Breast epithelium (tissue), 4 donors: Measurements from ENCODE around the gene CANX. TPM values are rescaled to one million over a fixed set of nuclear protein-coding genes. Genes with fewer than 3 reads are reported as not detected.
A peak's percentile ranks its signal among the peaks of the same experiment; 100 is the strongest.
"Not testable (repeated sequence)": the region's sequence is repeated elsewhere in the genome, so short reads cannot be mapped to it uniquely, and the experiment has no call there.

Experiments
- DNase-seq, 2 donors: peaks; one replicate each; pipeline ENCODE4 v3.0.0-alpha.2; 2019; ENCODE audit warnings: low spot score in 2 of 2
- H3K27ac ChIP-seq, 2 donors: fragments of 200-600 bp; sonication (generic) in 1 of 2; one replicate each; pipeline ENCODE4 v1.5.1; 2016 to 2019; ENCODE audit warnings: mild to moderate bottlenecking in 1 of 2
- H3K27me3 ChIP-seq, 2 donors: fragments of 200-600 bp; sonication (generic) in 1 of 2; one replicate each; pipeline versions ENCODE4 v1.5.1 to v1.6.0; 2017 to 2019; ENCODE audit warnings: control low read depth in 1 of 2, mild to moderate bottlenecking in 1 of 2
- H3K36me3 ChIP-seq: fragments of 200-600 bp; one replicate; pipeline ENCODE4 v1.5.1; 2019
- H3K4me1 ChIP-seq, 2 donors: fragments of 200-600 bp; sonication (generic); one replicate each; pipeline ENCODE4 v1.5.1; 2016 to 2019; ENCODE audit warnings: control low read depth in 1 of 2
- H3K4me3 ChIP-seq, 3 donors: fragments of 200-600 bp; sonication (generic); 1 replicate in 2 of 3; 2 replicates in 1 of 3; pipeline ENCODE4 v1.5.1; 2016 to 2019; ENCODE audit warnings: mild to moderate bottlenecking in 3 of 3, moderate library complexity in 2 of 3
- H3K9me3 ChIP-seq, 2 donors: fragments of 200-600 bp; sonication (generic) in 1 of 2; one replicate each; pipeline ENCODE4 v1.5.1; 2016 to 2019; ENCODE audit warnings: control low read depth in 1 of 2
- CTCF ChIP-seq, 3 donors: fragments of 450-650 bp; IDR thresholded peaks; one replicate each; pipeline ENCODE4 v1.5.1; 2016 to 2017; ENCODE audit warnings: antibody characterized with exemption in 3 of 3, mild to moderate bottlenecking in 3 of 3, moderate library complexity in 3 of 3
- POLR2A ChIP-seq: fragments of 450-650 bp; IDR thresholded peaks from one replicate; pipeline ENCODE4 v1.6.1; 2016; ENCODE audit warnings: antibody characterized with exemption, mild to moderate bottlenecking, moderate library complexity
- POLR2AphosphoS5 ChIP-seq, 3 donors: sonication (generic); formaldehyde crosslinking; IDR thresholded peaks; one replicate each; pipeline ENCODE4 v1.6.1; 2017; ENCODE audit warnings: antibody characterized with exemption in 3 of 3
- intact Hi-C: fragments of 100-400 bp; cut with DNase I; formaldehyde crosslinking; loops from one replicate; pipeline ENCODE4 v1.15.1; 2023; ENCODE audit warnings: low total_unique reads
- total RNA-seq, 3 donors: library from RNA; depleted of rRNA; stranded (reverse); fragments of >200 nt; gene quantifications; one replicate each; pipeline ENCODE4 v1.1.0, GENCODE V29; 2016

CANX gene
- total RNA-seq, 3 donors from 2014 or later = 379 to 416 (median 381) TPM

- Histone ChIP-seq H3K36me3 (no peaks in the 10 kb centered on the region), H3K27ac (peak overlapping the region; percentile 89 to 94), H3K4me3 (peak overlapping the region; percentile 69 to 91 (median 75)), H3K9me3 (no peaks in the 10 kb centered on the region), H3K27me3 (no peaks in the 10 kb centered on the region), H3K4me1 (peaks cover 0 to 5% of the 10 kb centered on the region in 2 donors)
- intact Hi-C loops = no loop called here
- DNase-seq = peak; percentile 89 to 94
- TF ChIP-seq POLR2AphosphoS5 (IDR thresholded peaks at IDR 0.05) (peak; percentile 90 to 92 (median 92)), POLR2A (peak; percentile 82), CTCF (IDR thresholded peaks at IDR 0.05) (no peak)
Observed at GRCh38 chr5:179678223-179679013, 20.3 kb upstream of the CANX start.

- Histone ChIP-seq H3K27ac (peak overlapping the region; percentile 89 to 94), H3K27me3 (no peaks in the 10 kb centered on the region), H3K36me3 (no peaks in the 10 kb centered on the region), H3K4me3 (peak overlapping the region; percentile 69 to 91 (median 75)), H3K9me3 (no peaks in the 10 kb centered on the region), H3K4me1 (peaks cover 0 to 5% of the 10 kb centered on the region in 2 donors)
- TF ChIP-seq CTCF (IDR thresholded peaks at IDR 0.05) (peak in 2 of 3 donors; percentile 12 to 26), POLR2AphosphoS5 (IDR thresholded peaks at IDR 0.05) (no peak), POLR2A (no peak)
- intact Hi-C loops = no loop called here
- DNase-seq = peak; percentile 77 to 79
Observed at GRCh38 chr5:179679014-179679674, 19.6 kb upstream of the CANX start.

GRCh38 chr5:179680014-179680779, 18.6 kb upstream of the CANX start:
- no peaks in the 10 kb centered on the region for H3K27me3 ChIP-seq
- no peaks in the 10 kb centered on the region for H3K36me3 ChIP-seq
- H3K4me1 ChIP-seq = peaks cover 0 to 5% of the 10 kb centered on the region in 2 donors
- no peak for DNase-seq
- no peaks in the 10 kb centered on the region for H3K9me3 ChIP-seq
- TF ChIP-seq POLR2AphosphoS5 (IDR thresholded peaks at IDR 0.05) (no peak), CTCF (IDR thresholded peaks at IDR 0.05) (no peak), POLR2A (no peak)
- H3K4me3 ChIP-seq = no peak overlapping the region
- H3K27ac ChIP-seq = no peak overlapping the region
- intact Hi-C loops = no loop called here

GRCh38 chr5:179680780-179681401, 17.9 kb upstream of the CANX start, which contains the start of gene CBY3:
CBY3 (minus strand) TSS chr5:179681034; CDS start chr5:179680918, 116 bp downstream.
- intact Hi-C loops = no loop called here
- TF ChIP-seq POLR2A (no peak), POLR2AphosphoS5 (IDR thresholded peaks at IDR 0.05) (no peak), CTCF (IDR thresholded peaks at IDR 0.05) (no peak)
- Histone ChIP-seq H3K9me3 (no peaks in the 10 kb centered on the region), H3K27me3 (no peaks in the 10 kb centered on the region), H3K27ac (no peak within 1 kb of the TSS), H3K4me3 (no peak within 1 kb of the TSS), H3K36me3 (no peaks in the 10 kb centered on the region), H3K4me1 (peaks cover 0 to 5% of the 10 kb centered on the region in 2 donors)
- DNase-seq = no peak

GRCh38 chr5:179689212-179689611, 9.6 kb upstream of the CANX start:
- H3K36me3 ChIP-seq, H3K9me3 ChIP-seq, H3K27ac ChIP-seq, DNase-seq, H3K27me3 ChIP-seq, H3K4me3 ChIP-seq, intact Hi-C loops, H3K4me1 ChIP-seq: not testable (repeated sequence)
